GM10248 (cell line): Measurements from ENCODE around the gene BABAM2.

Experiments used
- CTCF ChIA-PET: fragments of 300-600 bp; sonication (Branson Sonifier 250); formaldehyde crosslinking; extraction: SDS; loops from one replicate; lab custom pipeline; 2021; ENCODE audit warnings: antibody characterized with exemption; lab: Yijun Ruan, JAX
- POLR2A ChIA-PET: fragments of 350-650 bp; sonication (Branson Sonifier 250); formaldehyde crosslinking; extraction: SDS; loops from one replicate; lab custom pipeline; 2020; ENCODE audit warnings: antibody characterized with exemption; lab: Yijun Ruan, JAX
- DNase-seq: peaks from one replicate; pipeline ENCODE4 v3.0.0; 2012; ENCODE audit errors: extremely low spot score
- CTCF ChIP-seq: IDR thresholded peaks from 2 replicates; pipeline ENCODE4 v1.5.1; 2012; ENCODE audit warnings: mild to moderate bottlenecking, low read depth; ENCODE audit errors: extremely low read depth, missing control alignments, control extremely low read depth

BABAM2 gene

GRCh38 chr2:27852691-27853090 is 37.8 kb upstream of the BABAM2 start:
- POLR2A ChIA-PET = no interaction called here
- TF ChIP-seq CTCF = no peak
- no peak for DNase-seq
- CTCF ChIA-PET = interaction anchor here (1.7 kb wide), 1 partner anchor 16 kb away, joined by 4 read pairs; no protein-coding TSS in a partner anchor

GRCh38 chr2:27854229-27854862 is 36.2 kb upstream of the BABAM2 start:
- TF ChIP-seq CTCF = no peak
- ChIA-PET CTCF (interaction anchor here (1.1 kb wide), 1 partner anchor 15 kb away, joined by 3 read pairs; no protein-coding TSS in a partner anchor), POLR2A (no interaction called here)
- DNase-seq = no peak

GRCh38 chr2:27855476-27855875 is 35.1 kb upstream of the BABAM2 start:
- no peak for DNase-seq
- TF ChIP-seq CTCF = no peak
- CTCF ChIA-PET = interaction anchor here (1.1 kb wide), 1 partner anchor 17 kb away, joined by 3 read pairs; no protein-coding TSS in a partner anchor
- POLR2A ChIA-PET = no interaction called here

DNA sequence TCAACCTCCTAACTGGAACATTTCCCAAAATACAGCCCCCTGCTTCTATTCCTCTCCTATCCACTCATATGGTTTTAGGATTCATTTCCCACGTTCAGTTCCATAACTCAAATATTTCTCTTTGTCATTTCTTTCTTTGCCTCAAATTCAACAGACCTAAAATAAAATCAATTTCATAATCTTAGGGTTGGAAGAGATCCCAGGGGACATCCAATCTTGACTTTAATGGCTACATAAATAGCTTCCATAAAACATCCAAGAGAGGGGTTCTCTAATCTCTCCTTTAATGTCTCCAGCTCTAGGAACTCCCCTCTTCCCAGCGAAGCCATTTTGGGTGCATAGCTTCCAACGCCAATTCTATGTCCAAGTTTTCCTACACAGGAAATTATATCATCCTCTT is 34.1 kb upstream of the BABAM2 start:
- ChIA-PET POLR2A (no interaction called here), CTCF (interaction anchor here (1.1 to 1.3 kb wide), 2 partner anchors 16 to 23 kb away, joined by 3 to 4 read pairs; no protein-coding TSS in a partner anchor)
- DNase-seq = no peak
- TF ChIP-seq CTCF = no peak

DNA sequence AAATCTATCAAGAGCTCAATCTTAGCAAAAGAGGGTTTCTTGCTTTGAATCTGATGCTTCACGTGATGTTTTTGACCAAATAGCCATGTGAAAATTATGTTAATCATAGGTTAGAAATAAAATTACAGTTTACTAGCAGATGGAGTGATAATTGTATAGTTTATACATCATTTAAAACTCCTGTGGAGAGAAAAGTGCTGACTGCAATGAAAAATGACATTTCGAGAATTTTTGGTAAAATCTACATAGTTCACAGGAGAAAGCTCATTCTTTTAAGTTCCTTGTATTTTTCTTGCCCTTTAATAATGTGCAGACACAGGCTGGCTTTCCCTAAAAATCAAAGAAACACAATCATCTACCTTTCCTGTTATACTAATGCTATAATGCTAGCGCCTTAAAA is 33.6 kb upstream of the BABAM2 start:
- no peak for DNase-seq
- POLR2A ChIA-PET = no interaction called here
- CTCF ChIA-PET = interaction anchor here (1.1 to 1.3 kb wide), 2 partner anchors 16 to 23 kb away, joined by 3 to 4 read pairs; no protein-coding TSS in a partner anchor
- TF ChIP-seq CTCF = no peak

DNA sequence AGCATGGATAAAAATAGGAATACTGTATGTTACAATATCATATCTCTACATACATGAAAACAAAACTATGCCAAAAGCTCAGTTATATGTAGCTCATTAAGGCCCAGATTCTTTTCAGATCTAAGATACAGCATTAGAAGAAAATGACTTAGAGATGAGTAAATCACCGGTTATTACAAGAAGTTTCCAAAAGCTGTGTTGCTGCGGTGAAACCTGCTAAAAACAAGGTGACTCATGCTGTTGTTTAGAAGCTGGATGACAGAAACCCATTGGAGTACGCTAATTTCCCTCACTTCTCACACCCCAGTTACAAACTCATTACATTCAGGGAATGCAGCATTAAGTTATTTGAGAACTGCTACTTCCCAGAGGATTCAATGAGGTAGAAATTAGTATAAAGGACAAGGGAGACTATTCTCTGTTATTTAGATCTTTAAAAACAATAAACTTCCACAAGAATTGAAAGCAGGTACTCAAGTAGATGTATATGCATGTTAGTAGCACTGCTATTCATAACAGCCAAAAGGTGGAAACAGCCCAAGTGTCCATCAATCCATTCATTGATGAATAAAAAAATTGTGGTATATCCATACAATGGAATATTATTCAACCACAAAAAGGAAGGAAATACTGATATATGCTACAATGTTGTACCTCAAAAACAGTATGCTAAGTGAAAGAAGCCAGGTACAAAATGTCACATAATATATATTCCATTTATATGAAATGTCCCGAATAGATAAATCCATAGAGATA is 32.9 kb upstream of the BABAM2 start:
- POLR2A ChIA-PET = no interaction called here
- TF ChIP-seq CTCF = no peak
- DNase-seq = no peak
- CTCF ChIA-PET = interaction anchor here (1.3 kb wide), 1 partner anchor 24 kb away, joined by 3 read pairs; no protein-coding TSS in a partner anchor
